GM12892 (cell line): ENCODE data around the gene PDE10A.

Experiments
- POLR2A ChIP-seq: IDR thresholded peaks from 2 replicates; pipeline ENCODE4 v1.6.1; 2011; ENCODE audit warnings: low read depth, low read length, control low read depth
- POLR2AphosphoS5 ChIP-seq: IDR thresholded peaks from 2 replicates; pipeline ENCODE4 v1.6.1; 2011; ENCODE audit warnings: low read depth, low read length, control low read depth
- TAF1 ChIP-seq: IDR thresholded peaks from 2 replicates; pipeline ENCODE4 v1.6.1; 2011; ENCODE audit warnings: low read depth, mild to moderate bottlenecking, control low read depth, low read length, borderline replicate concordance

GRCh38 chr6:165684333-165684732 is 21.3 kb upstream of the PDE10A start:
- TF ChIP-seq POLR2A (no peak), POLR2AphosphoS5 (no peak), TAF1 (no peak)
